Transverse colon (tissue), 4 donors: ENCODE measurements around the gene C10orf90. TPM values are rescaled to one million over a fixed set of nuclear protein-coding genes. Genes with fewer than 3 reads are reported as not detected.

ENCODE experiments used
- DNase-seq: peaks from one replicate; pipeline ENCODE4 v3.0.0-alpha.2; 2019
- H3K27ac ChIP-seq, 4 donors: fragments of 200-600 bp; sonication (generic); 2 replicates each; pipeline ENCODE4 v1.5.1; 2016 to 2018; ENCODE audit warnings: inconsistent platforms in 4 of 4
- H3K27me3 ChIP-seq: fragments of 200-600 bp; sonication (generic); 2 replicates; pipeline ENCODE4 v1.5.1; 2017; ENCODE audit warnings: inconsistent platforms
- H3K36me3 ChIP-seq, 4 donors: fragments of 200-600 bp; sonication (generic); 2 replicates each; pipeline ENCODE4 v1.5.1; 2017 to 2019; ENCODE audit warnings: inconsistent platforms in 4 of 4
- H3K4me1 ChIP-seq, 4 donors: fragments of 200-600 bp; sonication (generic); 2 replicates each; pipeline ENCODE4 v1.5.1; 2017 to 2020; ENCODE audit warnings: inconsistent platforms in 4 of 4
- H3K4me3 ChIP-seq, 4 donors: fragments of 200-600 bp; sonication (generic); 1 replicate in 1 of 4; 2 replicates in 3 of 4; pipeline versions ENCODE4 v1.5.1 to v1.6.1; 2017 to 2019; ENCODE audit warnings: inconsistent platforms in 4 of 4
- H3K9me3 ChIP-seq, 2 donors: fragments of 200-600 bp; sonication (generic); 2 replicates each; pipeline ENCODE4 v1.5.1; 2017 to 2019; ENCODE audit warnings: inconsistent platforms in 2 of 2
- CTCF ChIP-seq, 5 experiments: fragments of 200-600 bp in 3 of 5; fragments of 450-650 bp in 2 of 5; sonication (generic) in 3 of 5; IDR thresholded peaks; 1 replicate in 2 of 5; 2 replicates in 3 of 5; pipeline ENCODE4 v1.5.1; 2016 to 2017; ENCODE audit warnings: antibody characterized with exemption in 5 of 5, inconsistent platforms in 3 of 5, mild to moderate bottlenecking in 2 of 5, moderate library complexity in 1 of 5
- EP300 ChIP-seq: sonication (generic); formaldehyde crosslinking; IDR thresholded peaks from one replicate; pipeline ENCODE4 v1.6.1; 2017; ENCODE audit warnings: antibody characterized with exemption, low read depth
- POLR2A ChIP-seq: fragments of 450-650 bp; IDR thresholded peaks from one replicate; pipeline ENCODE4 v1.6.1; 2016; ENCODE audit warnings: antibody characterized with exemption, mild to moderate bottlenecking, moderate library complexity
- POLR2AphosphoS5 ChIP-seq, 3 donors: sonication (generic); formaldehyde crosslinking; IDR thresholded peaks; one replicate each; pipeline ENCODE4 v1.6.1; 2016; ENCODE audit warnings: antibody characterized with exemption in 3 of 3
- WGBS, 2 donors: methylation state at CpG; one replicate each; pipeline ENCODE4 v1.1.5; 2018; ENCODE audit warnings: low coverage in 1 of 2; 5-methylcytosine and 5-hydroxymethylcytosine counted together
- in situ Hi-C, 4 donors: fragments of 200-750 bp; cut with MboI; loops; one replicate each; pipeline versions ENCODE4 v1.15.0 to v1.15.1; 2017; ENCODE audit warnings: low sequenced_read_pairs in 3 of 4, low pct_ligation_motif_present in 1 of 4, low pct_unique_long_range_greater_than_20kb in 1 of 4
- intact Hi-C: fragments of 100-400 bp; cut with DNase I; formaldehyde crosslinking; loops from one replicate; pipeline ENCODE4 v1.15.1; 2023; ENCODE audit warnings: low total_unique reads
- total RNA-seq, 4 donors: library from RNA; depleted of rRNA; stranded (reverse); fragments of >200 nt; gene quantifications; one replicate each; pipeline ENCODE4 v1.1.0, GENCODE V29; 2016

Gene C10orf90
- total RNA-seq, 4 donors from 2014 or later = not detected

GRCh38 chr10:126658928-126659327 is 11.6 kb downstream of the C10orf90 start:
- Histone ChIP-seq H3K4me3 (no peak overlapping the region), H3K27ac (no peak overlapping the region), H3K9me3 (no peaks in the 10 kb centered on the region), H3K36me3 (no peaks in the 10 kb centered on the region), H3K27me3 (no peaks in the 10 kb centered on the region), H3K4me1 (peaks cover 0 to 7% (median 0%) of the 10 kb centered on the region in 4 donors)
- DNase-seq = no peak
- in situ Hi-C loops = no loop called here
- TF ChIP-seq EP300 (no peak), CTCF (IDR thresholded peaks at IDR 0.05) (no peak), POLR2A (no peak), POLR2AphosphoS5 (IDR thresholded peaks at IDR 0.05) (no peak)
- WGBS, 2 donors = 77 to 84% methylated on average over 2 to 4 of the region's 4 CpGs
- intact Hi-C loops = no loop called here

- 63 to 94% methylated on average over 2 of the region's 2 CpGs for WGBS, 2 donors
- H3K4me1 ChIP-seq = no peaks in the 10 kb centered on the region
- DNase-seq = no peak
- intact Hi-C loops (no loop called here), in situ Hi-C loops (no loop called here)
- H3K9me3 ChIP-seq = no peaks in the 10 kb centered on the region
- H3K27me3 ChIP-seq = no peaks in the 10 kb centered on the region
- no peaks in the 10 kb centered on the region for H3K36me3 ChIP-seq
- TF ChIP-seq POLR2A = no peak
- no peak for TF ChIP-seq EP300
- no peak for TF ChIP-seq POLR2AphosphoS5 (IDR thresholded peaks at IDR 0.05)
- no peak for TF ChIP-seq CTCF (IDR thresholded peaks at IDR 0.05)
- H3K27ac ChIP-seq = no peak overlapping the region
- H3K4me3 ChIP-seq = no peak overlapping the region
Observed at GRCh38 chr10:126654579-126654978, 15.9 kb downstream of the C10orf90 start.

- whole genome bisulfite sequencing, 2 donors = 58 to 78% methylated on average over 3 of the region's 3 CpGs
- intact Hi-C loops (no loop called here), in situ Hi-C loops (no loop called here)
- Histone ChIP-seq H3K9me3 (no peaks in the 10 kb centered on the region), H3K36me3 (no peaks in the 10 kb centered on the region), H3K4me3 (no peak overlapping the region), H3K27ac (no peak overlapping the region), H3K4me1 (no peaks in the 10 kb centered on the region), H3K27me3 (no peaks in the 10 kb centered on the region)
- DNase-seq = no peak
- TF ChIP-seq POLR2AphosphoS5 (IDR thresholded peaks at IDR 0.05) (no peak), EP300 (no peak), POLR2A (no peak), CTCF (IDR thresholded peaks at IDR 0.05) (no peak)
Observed at GRCh38 chr10:126651467-126651866, 19.0 kb downstream of the C10orf90 start.

GRCh38 chr10:126650161-126650560 is 20.3 kb downstream of the C10orf90 start:
- Histone ChIP-seq H3K4me3 (no peak overlapping the region), H3K36me3 (no peaks in the 10 kb centered on the region), H3K27me3 (no peaks in the 10 kb centered on the region), H3K9me3 (no peaks in the 10 kb centered on the region), H3K4me1 (no peaks in the 10 kb centered on the region), H3K27ac (no peak overlapping the region)
- TF ChIP-seq CTCF (IDR thresholded peaks at IDR 0.05) (no peak), POLR2A (no peak), POLR2AphosphoS5 (IDR thresholded peaks at IDR 0.05) (no peak), EP300 (no peak)
- DNase-seq = no peak
- in situ Hi-C loops (no loop called here), intact Hi-C loops (no loop called here)
- 65 to 75% methylated on average over 7 of the region's 7 CpGs for WGBS, 2 donors
